Fibroblast of lung (primary cell): Measurements from ENCODE around the gene ZNF764.

Experiments used
- CTCF ChIP-seq, 2 donors: IDR thresholded peaks in 1 of 2; conservative IDR thresholded peaks in 1 of 2; 1 replicate in 1 of 2; 2 replicates in 1 of 2; pipeline ENCODE4 v1.5.1; 2011 to 2012; ENCODE audit warnings: low read length in 2 of 2, control low read depth in 1 of 2, inconsistent platforms in 1 of 2, low read depth in 1 of 2, mild to moderate bottlenecking in 1 of 2
- EZH2 ChIP-seq: IDR thresholded peaks from 2 replicates; pipeline ENCODE4 v1.5.1; 2012; ENCODE audit warnings: low read length, control low read depth, mild to moderate bottlenecking; ENCODE audit errors: missing control alignments

- TF ChIP-seq CTCF (conservative IDR thresholded peaks at IDR 0.05 in 1 of 2, IDR thresholded peaks at IDR 0.05 in 1 of 2; ENCODE audit: low read depth in 1 of 2, low read length in 2 of 2): peak; percentile 29 to 30
- no peak for TF ChIP-seq EZH2
These were observed 31.1 kb downstream of the ZNF764 start for GRCh38 chr16:30526823-30527634.
